ENCODE data around the gene SLC25A34. TPM values are rescaled to one million over a fixed set of nuclear protein-coding genes. Genes with fewer than 3 reads are reported as not detected.

SLC25A34 gene
- total RNA-seq, 1 donor from 2014 or later, result 1.7 TPM

GRCh38 chr1:15755021-15755645 lies 19.1 kb downstream of the SLC25A34 start:
- no peak for DNase-seq

- no peak for DNase-seq
Measured at GRCh38 chr1:15755646-15756040, 19.6 kb downstream of the SLC25A34 start.

GRCh38 chr1:15756143-15757015 lies 20.3 kb downstream of the SLC25A34 start:
- DNase-seq, result peak; percentile 66

GRCh38 chr1:15757016-15757543 lies 21.0 kb downstream of the SLC25A34 start:
- DNase-seq, result no peak

- peak; percentile 46 for DNase-seq
Measured at GRCh38 chr1:15757575-15758342, 21.7 kb downstream of the SLC25A34 start.

- DNase-seq, result peak; percentile 61
Measured at GRCh38 chr1:15758343-15758931, 22.4 kb downstream of the SLC25A34 start, which contains the start of gene FBLIM1. Gene FBLIM1 (plus strand): TSS chr1:15758795. CDS start chr1:15764984, 6,189 bp downstream.

GRCh38 chr1:15758953-15759661 lies 23.0 kb downstream of the SLC25A34 start:
- no peak for DNase-seq

- DNase-seq, result peak; percentile 58
Measured at GRCh38 chr1:15760520-15761211, 24.6 kb downstream of the SLC25A34 start.

- DNase-seq, result no peak
Measured at GRCh38 chr1:15761366-15762128, 25.5 kb downstream of the SLC25A34 start.

- DNase-seq, result no peak
Measured at GRCh38 chr1:15762546-15762945, 26.5 kb downstream of the SLC25A34 start.

GRCh38 chr1:15764269-15764764 lies 28.3 kb downstream of the SLC25A34 start:
- DNase-seq, result no peak

GRCh38 chr1:15764890-15765289 lies 28.8 kb downstream of the SLC25A34 start:
- no peak for DNase-seq

- peak; percentile 66 for DNase-seq
Measured at GRCh38 chr1:15765495-15766194, 29.6 kb downstream of the SLC25A34 start.

GRCh38 chr1:15767941-15768340 lies 31.9 kb downstream of the SLC25A34 start:
- no peak for DNase-seq

- no peak for DNase-seq
Measured at GRCh38 chr1:15768388-15768787, 32.3 kb downstream of the SLC25A34 start.

GRCh38 chr1:15770313-15770962 lies 34.4 kb downstream of the SLC25A34 start:
- no peak for DNase-seq

- no peak for DNase-seq
Measured at GRCh38 chr1:15771836-15772515, 35.9 kb downstream of the SLC25A34 start.

- DNase-seq, result no peak
Measured at GRCh38 chr1:15775706-15776105, 39.6 kb downstream of the SLC25A34 start.
